Measurements from ENCODE around the gene SEBOX.
A peak's percentile ranks its signal among the peaks of the same experiment; 100 is the strongest.

Gene SEBOX

DNA sequence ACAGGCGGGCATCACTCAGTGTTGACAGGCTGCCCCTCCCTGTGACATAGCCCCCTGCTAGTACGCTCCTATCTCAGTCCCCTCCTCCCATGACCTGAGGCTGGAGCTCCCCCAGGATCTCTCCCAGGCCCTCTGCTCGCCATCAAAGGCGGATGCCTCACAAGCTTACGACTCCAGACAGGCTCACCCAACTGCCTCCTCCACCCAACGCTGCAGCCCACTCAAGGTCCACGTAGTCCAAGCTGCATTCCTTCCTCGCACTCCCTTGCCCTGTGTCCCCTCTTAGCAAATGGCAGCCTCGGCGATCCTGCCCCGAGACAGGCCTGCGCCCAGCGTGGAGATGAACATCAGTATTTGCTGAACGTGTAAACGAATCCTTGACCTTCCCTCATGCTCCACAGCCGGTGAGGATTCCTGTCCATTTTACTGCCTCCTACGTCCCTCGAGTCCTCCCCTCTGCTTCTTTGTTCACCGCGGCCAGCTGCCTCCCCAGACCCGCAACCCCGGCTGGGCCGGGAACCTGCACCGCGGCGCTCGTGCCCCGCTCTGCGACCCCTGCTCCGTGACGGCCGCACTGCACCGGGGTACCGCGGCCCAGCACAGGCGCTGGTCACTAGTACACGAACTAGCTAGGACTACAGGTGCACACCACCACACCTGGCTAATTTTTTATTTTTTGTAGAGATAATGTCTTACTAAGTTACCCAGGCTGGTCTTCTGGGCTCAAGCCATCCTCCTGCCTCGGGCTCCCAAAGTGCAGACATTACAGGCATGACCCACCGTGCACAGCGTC lies 46.8 kb downstream of the SEBOX start:
- TF ChIP-seq, protein P1, sequence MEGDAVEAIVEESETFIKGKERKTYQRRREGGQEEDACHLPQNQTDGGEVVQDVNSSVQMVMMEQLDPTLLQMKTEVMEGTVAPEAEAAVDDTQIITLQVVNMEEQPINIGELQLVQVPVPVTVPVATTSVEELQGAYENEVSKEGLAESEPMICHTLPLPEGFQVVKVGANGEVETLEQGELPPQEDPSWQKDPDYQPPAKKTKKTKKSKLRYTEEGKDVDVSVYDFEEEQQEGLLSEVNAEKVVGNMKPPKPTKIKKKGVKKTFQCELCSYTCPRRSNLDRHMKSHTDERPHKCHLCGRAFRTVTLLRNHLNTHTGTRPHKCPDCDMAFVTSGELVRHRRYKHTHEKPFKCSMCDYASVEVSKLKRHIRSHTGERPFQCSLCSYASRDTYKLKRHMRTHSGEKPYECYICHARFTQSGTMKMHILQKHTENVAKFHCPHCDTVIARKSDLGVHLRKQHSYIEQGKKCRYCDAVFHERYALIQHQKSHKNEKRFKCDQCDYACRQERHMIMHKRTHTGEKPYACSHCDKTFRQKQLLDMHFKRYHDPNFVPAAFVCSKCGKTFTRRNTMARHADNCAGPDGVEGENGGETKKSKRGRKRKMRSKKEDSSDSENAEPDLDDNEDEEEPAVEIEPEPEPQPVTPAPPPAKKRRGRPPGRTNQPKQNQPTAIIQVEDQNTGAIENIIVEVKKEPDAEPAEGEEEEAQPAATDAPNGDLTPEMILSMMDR (IDR thresholded peaks at IDR 0.05; ENCODE audit: insufficient read depth, low read length, missing control alignments) = no peak
- DNase-seq (ENCODE audit: low read depth, low spot score) = no peak
- POLR2A ChIA-PET = interaction anchor here (0.5 to 0.7 kb wide), 3 partner anchors 15 to 28 kb away, joined by 3 read pairs; partner anchors contain the start of genes IFT20 and TNFAIP1
- CTCF ChIA-PET = interaction anchor here (0.9 to 1.5 kb wide), 4 partner anchors 17 to 512 kb away, joined by 3 to 8 read pairs (median 6); partner anchors contain the start of genes IFT20 and TNFAIP1
- peak overlapping the region; percentile 82 for H3K4me3 ChIP-seq (ENCODE audit: low read depth, low read length)

DNA sequence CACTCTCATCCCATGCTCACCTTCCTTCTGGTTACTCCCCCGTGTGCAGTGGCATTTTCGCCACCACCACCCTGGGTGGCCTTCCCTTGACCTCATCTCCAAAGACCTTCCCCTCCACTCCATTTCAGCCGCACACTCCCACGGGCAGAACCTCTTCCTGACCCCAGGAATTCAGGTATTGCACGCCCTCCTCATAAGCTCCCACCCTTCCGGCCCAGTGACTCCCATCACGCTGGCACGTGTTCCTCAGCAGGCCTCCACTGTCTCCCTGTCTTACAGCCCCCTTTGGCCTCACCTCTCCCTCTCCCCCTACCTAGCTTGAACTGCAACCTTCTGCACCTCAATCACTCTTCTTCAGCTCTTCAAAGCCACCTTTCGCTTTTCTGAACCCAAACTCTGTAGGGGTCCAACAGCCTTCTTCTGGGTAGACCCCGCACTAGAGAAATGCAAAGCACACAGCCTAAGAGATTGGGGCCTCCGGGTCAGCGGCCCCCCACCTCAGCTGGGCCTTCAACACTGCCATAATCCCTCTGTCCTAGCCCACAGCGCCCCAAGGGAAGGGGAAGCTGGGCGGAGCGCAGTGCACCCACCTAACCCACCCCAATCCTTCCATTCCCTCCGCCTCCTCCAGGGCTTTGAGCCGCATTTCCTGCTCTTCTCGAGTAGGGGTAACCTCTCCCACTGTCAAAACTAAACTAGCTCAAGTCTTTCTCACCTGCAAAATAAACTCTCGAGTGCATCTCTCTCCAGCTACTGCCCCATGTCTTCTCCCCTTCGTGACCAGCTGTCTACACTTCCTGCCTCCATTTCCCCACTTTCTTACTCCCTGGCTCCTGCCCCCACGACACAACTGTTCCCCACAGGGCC lies 47.7 kb downstream of the SEBOX start:
- POLR2A ChIA-PET = interaction anchor here (0.7 kb wide), 1 partner anchor 18 kb away, joined by 3 read pairs; the partner anchor contains the start of genes IFT20 and TNFAIP1
- no peak for DNase-seq (ENCODE audit: low read depth, low spot score)
- H3K4me3 ChIP-seq (ENCODE audit: low read depth, low read length) = no peak overlapping the region
- TF ChIP-seq, protein P1 (IDR thresholded peaks at IDR 0.05; ENCODE audit: insufficient read depth, low read length, missing control alignments) = no peak
- CTCF ChIA-PET = interaction anchor here (0.9 to 1.5 kb wide), 5 partner anchors 18 to 511 kb away, joined by 3 to 8 read pairs (median 6); partner anchors contain the start of genes IFT20 and TNFAIP1

DNA sequence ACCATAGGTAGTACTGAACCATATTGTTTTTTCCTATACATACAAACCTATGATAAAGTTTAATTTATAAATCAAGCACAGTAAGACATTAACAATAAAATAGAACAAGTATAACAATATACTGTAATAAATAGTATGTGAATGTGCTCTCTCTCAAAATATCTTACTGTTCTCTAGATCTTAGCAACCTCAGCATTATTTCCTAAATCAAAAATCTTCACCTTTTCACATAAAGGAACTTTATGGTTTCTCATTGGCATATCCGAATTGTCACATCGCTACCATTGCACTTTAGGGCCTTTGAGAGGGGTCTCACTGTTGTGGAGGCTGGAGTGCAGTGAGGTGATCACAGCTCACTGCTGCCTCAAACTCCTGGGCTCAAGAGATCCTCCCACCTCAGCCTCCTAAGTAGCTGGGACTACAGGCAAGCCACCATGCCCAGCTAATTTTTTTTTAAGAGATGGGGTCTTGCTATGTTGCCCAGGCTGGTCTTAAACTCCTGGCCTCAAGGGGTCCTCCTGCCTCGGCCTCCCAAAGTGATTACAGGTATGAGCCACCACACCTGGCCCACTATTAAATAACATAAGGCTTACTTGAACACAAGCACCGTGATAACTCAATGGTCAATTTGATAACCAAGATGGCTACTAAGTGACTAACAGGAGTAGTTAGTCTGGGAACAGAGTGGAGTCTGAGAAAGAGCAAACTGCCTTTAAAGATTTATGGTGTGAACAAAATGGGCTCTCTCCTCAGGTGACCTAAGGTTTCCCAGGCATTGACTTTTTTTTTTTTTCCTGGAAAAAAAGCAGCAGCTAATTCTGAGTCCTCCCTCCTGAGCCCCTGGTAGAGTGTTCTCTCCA lies 48.9 kb downstream of the SEBOX start:
- CTCF ChIA-PET = interaction anchor here (0.6 to 1.3 kb wide), 3 partner anchors 32 to 260 kb away, joined by 3 read pairs; no protein-coding TSS in a partner anchor
- no peak for DNase-seq (ENCODE audit: low read depth, low spot score)
- POLR2A ChIA-PET = no interaction called here
- TF ChIP-seq, protein P1 (IDR thresholded peaks at IDR 0.05; ENCODE audit: insufficient read depth, low read length, missing control alignments) = no peak
- H3K4me3 ChIP-seq (ENCODE audit: low read depth, low read length) = no peak overlapping the region

DNA sequence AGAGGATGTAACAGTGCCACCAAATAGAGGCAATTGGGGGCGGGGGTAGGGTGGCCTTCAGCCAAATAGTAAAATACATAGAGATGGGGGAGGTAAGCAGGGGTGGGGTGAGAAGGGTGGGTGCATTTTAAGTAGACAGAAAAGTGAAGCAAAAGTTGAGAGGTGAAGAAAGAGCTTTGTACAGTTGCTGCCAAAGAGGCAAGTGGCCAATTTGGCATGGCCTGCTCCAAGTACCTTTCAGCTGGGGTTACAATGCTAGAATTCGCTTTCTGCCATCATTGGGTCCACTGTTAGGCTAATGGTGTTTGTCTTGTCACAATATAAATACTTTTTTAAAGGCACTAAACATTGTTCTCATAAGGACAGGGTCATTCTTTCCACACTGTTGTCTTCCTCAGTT lies 51.2 kb downstream of the SEBOX start:
- CTCF ChIA-PET = interaction anchor here (0.9 to 2.7 kb wide), 3 partner anchors 12 to 62 kb away, joined by 3 to 9 read pairs (median 4); no protein-coding TSS in a partner anchor
- H3K4me3 ChIP-seq (ENCODE audit: low read depth, low read length) = no peak overlapping the region
- no peak for DNase-seq (ENCODE audit: low read depth, low spot score)
- TF ChIP-seq, protein P1 (IDR thresholded peaks at IDR 0.05; ENCODE audit: insufficient read depth, low read length, missing control alignments) = no peak
- POLR2A ChIA-PET = no interaction called here

Data from AG04449 (cell line).